Urinary bladder (tissue), 4 donors: ENCODE data around the gene MAMLD1. TPM values are rescaled to one million over a fixed set of nuclear protein-coding genes. Genes with fewer than 3 reads are reported as not detected.
A peak's percentile ranks its signal among the peaks of the same experiment; 100 is the strongest.
"Not testable (repeated sequence)": the region's sequence is repeated elsewhere in the genome, so short reads cannot be mapped to it uniquely, and the experiment has no call there.

ENCODE experiments used
- DNase-seq: peaks from one replicate; pipeline ENCODE4 v3.0.0-alpha.2; 2015; ENCODE audit errors: extremely low spot score
- H3K27ac ChIP-seq: one replicate; pipeline ENCODE4 v1.5.1; 2013; ENCODE audit warnings: low read depth, mild to moderate bottlenecking, moderate library complexity
- H3K36me3 ChIP-seq: one replicate; pipeline ENCODE4 v1.6.1; 2013; ENCODE audit warnings: mild to moderate bottlenecking, moderate library complexity; ENCODE audit not compliant: insufficient read depth
- H3K4me1 ChIP-seq: one replicate; pipeline ENCODE4 v1.6.1; 2013; ENCODE audit warnings: mild to moderate bottlenecking, moderate library complexity; ENCODE audit not compliant: insufficient read depth
- H3K4me3 ChIP-seq: one replicate; pipeline ENCODE4 v1.5.1; 2013; ENCODE audit warnings: low read depth, low read length
- WGBS: extraction: QIAGEN DNeasy Blood & Tissue Kit; methylation state at CpG from one replicate; pipeline ENCODE4 v1.1.7; 2013; 5-methylcytosine and 5-hydroxymethylcytosine counted together
- polyA plus RNA-seq: library from polyadenylated mRNA; stranded (reverse); fragments of 200-250 nt; gene quantifications from one replicate; pipeline ENCODE4 v1.2.3, GENCODE V29; 2013
- total RNA-seq: library from RNA; depleted of rRNA; stranded (reverse); fragments of >200 nt; gene quantifications from one replicate; pipeline ENCODE4 v1.2.3, GENCODE V29; 2014
- donor health status: healthy with polysubstance abuse.
- donor health status: healthy.

Gene MAMLD1
- total and polyA plus RNA-seq, 2 donors: 2.5 to 2.9 TPM

- no peak overlapping the region for H3K4me3 ChIP-seq
- no peaks in the 10 kb centered on the region for H3K4me1 ChIP-seq
- WGBS: 90% methylated on average over 6 of the region's 6 CpGs
- H3K27ac ChIP-seq: no peak overlapping the region
- DNase-seq: no peak
- H3K36me3 ChIP-seq: no peaks in the 10 kb centered on the region
Measured at GRCh38 chrX:150337026-150337425, 26.1 kb upstream of the MAMLD1 start.

GRCh38 chrX:150337536-150337935 is 25.6 kb upstream of the MAMLD1 start:
- 45% methylated on average over 4 of the region's 4 CpGs for WGBS

GRCh38 chrX:150338615-150339014 is 24.5 kb upstream of the MAMLD1 start:
- DNase-seq: no peak
- Histone ChIP-seq H3K36me3 (no peaks in the 10 kb centered on the region), H3K4me1 (no peaks in the 10 kb centered on the region), H3K4me3 (no peak overlapping the region), H3K27ac (no peak overlapping the region)
- WGBS: 89% methylated on average over 8 of the region's 8 CpGs

More at GRCh38 chrX:150337536-150337935, 25.6 kb upstream of the MAMLD1 start:
- H3K4me3 ChIP-seq: no peak overlapping the region
- DNase-seq: no peak
- H3K4me1 ChIP-seq: no peaks in the 10 kb centered on the region
- no peak overlapping the region for H3K27ac ChIP-seq
- H3K36me3 ChIP-seq: no peaks in the 10 kb centered on the region

- WGBS: 98% methylated on average over 3 of the region's 3 CpGs
- H3K27ac ChIP-seq: no peak overlapping the region
- no peaks in the 10 kb centered on the region for H3K36me3 ChIP-seq
- no peaks in the 10 kb centered on the region for H3K4me1 ChIP-seq
- no peak for DNase-seq
- H3K4me3 ChIP-seq: no peak overlapping the region
Measured at GRCh38 chrX:150339736-150340135, 23.4 kb upstream of the MAMLD1 start.

DNA sequence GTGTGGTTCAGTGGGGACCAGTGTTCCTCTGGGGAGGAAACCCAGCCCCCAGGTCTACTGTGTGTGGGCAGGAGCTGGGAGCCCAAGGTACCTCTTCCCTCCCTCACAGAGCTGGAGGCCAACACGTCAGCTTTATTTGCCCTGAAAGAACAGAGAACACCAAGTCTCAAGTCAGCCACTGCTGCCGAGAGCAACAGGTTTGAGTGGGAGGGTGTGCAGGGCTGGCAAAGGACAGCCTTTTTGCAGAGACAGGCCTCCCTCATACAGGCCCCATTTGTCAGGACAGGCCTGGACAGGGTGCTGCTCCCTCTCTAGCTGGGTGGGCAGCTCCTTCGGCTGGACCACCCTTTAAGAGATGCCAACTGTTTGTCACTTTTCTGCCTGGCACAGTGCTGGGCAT is 22.8 kb upstream of the MAMLD1 start:
- H3K27ac ChIP-seq, H3K4me1 ChIP-seq, H3K36me3 ChIP-seq, DNase-seq, H3K4me3 ChIP-seq: not testable (repeated sequence)
- WGBS: 81% methylated on average over 3 of the region's 3 CpGs

DNA sequence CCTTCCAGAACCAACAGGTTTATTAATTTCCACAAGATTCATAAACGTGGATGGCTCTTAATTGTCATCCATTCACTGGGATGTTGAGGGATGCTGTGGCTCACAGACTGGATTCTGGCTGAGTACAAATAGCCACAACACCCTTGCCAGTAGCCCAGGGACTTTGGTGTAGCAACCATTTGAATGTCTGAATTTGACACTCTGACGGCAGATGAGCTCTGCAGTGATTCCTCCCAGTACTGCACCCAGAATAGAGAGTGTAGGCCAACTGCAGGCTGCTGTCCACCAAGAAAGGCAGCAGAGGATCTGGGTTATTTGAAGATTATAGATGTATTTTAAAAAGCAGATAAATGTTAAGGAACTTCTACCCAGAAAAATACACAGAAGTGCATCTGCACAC is 15.6 kb upstream of the MAMLD1 start:
- H3K4me3 ChIP-seq: no peak overlapping the region
- H3K36me3 ChIP-seq: no peaks in the 10 kb centered on the region
- no peaks in the 10 kb centered on the region for H3K4me1 ChIP-seq
- DNase-seq: no peak
- H3K27ac ChIP-seq: no peak overlapping the region
- WGBS: 74% methylated on average over 2 of the region's 2 CpGs

DNA sequence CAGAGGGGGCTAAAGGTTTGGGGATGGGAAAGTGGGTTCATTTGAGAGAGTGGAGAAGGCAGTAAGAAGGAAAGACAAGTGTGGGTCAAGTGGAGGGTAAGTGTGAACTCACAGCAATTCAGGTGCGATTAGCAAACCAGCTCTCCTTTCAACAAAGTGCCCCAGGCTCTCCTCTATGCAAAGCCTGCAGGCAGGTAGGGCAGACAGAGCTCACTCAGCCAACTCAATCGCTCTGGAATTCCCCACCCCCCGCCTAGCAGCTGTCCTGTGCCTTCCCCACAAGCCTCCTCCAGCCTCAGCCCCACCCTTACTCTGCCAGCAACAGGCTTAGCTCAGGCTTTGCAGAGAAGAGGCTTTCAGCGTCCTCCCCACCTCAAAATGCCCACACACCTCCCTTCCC is 14.8 kb upstream of the MAMLD1 start:
- 43% methylated on average over 4 of the region's 4 CpGs for WGBS
- no peak for DNase-seq
- no peak overlapping the region for H3K27ac ChIP-seq

DNA sequence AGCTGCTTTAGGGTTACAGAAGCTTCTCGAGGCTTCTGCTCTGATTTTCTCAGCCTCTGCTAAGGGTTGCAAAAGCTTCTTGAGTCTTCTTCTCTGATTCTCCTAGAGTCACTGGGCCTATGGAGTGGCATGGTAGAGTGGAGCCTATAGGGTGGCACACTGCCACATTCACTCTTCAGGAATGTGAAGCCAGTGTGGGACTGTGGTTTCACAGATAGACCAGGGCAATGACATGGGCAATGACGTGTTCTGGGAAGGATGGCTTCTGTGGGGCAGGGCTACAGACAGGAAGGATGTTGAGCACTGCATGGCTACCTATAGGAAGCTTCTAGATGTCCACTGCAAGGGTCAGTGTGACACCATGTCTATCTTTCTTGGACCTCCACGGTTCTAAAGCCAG is 11.0 kb upstream of the MAMLD1 start:
- H3K36me3 ChIP-seq: no peaks in the 10 kb centered on the region
- H3K4me3 ChIP-seq: no peak overlapping the region
- no peak overlapping the region for H3K27ac ChIP-seq
- DNase-seq: no peak
- H3K4me1 ChIP-seq: no peaks in the 10 kb centered on the region
- WGBS: 69% methylated on average over 3 of the region's 3 CpGs

More for the DNA sequence above, 14.8 kb upstream of the MAMLD1 start:
- Histone ChIP-seq H3K4me3 (no peak overlapping the region), H3K4me1 (no peaks in the 10 kb centered on the region), H3K36me3 (no peaks in the 10 kb centered on the region)

DNA sequence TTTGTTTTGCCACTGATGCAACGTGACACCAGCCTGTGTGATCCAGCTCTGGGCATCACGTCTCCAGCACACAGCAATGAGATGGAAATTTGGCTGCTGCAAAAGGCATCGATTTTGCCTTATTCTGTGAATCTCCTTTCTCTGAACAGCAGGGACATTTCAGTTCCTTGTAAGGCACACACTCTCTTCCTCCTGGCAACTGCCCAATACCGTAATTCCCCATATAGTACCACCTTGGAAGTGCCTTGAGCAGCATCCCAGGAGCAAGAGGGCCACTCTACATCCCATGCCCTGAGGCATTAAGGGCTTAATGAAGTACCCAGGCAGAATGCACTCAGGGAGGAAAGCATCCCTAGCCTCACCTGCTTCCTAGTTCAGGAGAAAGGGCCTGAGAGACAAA is 10.5 kb upstream of the MAMLD1 start:
- no peak overlapping the region for H3K27ac ChIP-seq
- DNase-seq: no peak

DNA sequence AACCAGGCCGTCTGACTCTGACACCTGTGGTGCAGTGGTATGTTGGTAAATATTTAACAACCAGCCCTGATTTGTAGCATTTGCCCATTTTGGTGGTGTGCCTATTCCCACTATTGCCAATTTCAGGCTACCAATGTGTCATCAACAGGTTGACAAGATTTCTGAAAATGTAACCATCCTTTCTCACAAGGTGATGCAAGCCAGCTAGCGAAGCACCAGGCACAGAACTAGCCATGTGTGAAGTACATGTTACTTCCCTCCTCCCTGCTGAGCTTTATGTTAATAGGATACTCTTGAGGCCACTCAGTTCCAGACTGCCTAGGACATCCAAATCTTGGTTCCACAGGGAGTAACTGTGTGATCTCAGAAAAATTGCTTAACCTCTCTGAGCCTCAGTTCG is 7.2 kb upstream of the MAMLD1 start:
- DNase-seq: no peak
- WGBS: 93% methylated on average over 3 of the region's 3 CpGs
- Histone ChIP-seq H3K4me3 (no peak overlapping the region), H3K36me3 (no peaks in the 10 kb centered on the region), H3K4me1 (no peaks in the 10 kb centered on the region), H3K27ac (no peak overlapping the region)

More for the DNA sequence above, 10.5 kb upstream of the MAMLD1 start:
- no peaks in the 10 kb centered on the region for H3K36me3 ChIP-seq
- H3K4me1 ChIP-seq: no peaks in the 10 kb centered on the region
- 48% methylated on average over 4 of the region's 4 CpGs for WGBS
- H3K4me3 ChIP-seq: no peak overlapping the region

GRCh38 chrX:150357790-150358189 is 5.3 kb upstream of the MAMLD1 start:
- Histone ChIP-seq H3K27ac (no peak overlapping the region), H3K4me1 (peaks cover 1% of the 10 kb centered on the region), H3K36me3 (no peaks in the 10 kb centered on the region), H3K4me3 (no peak overlapping the region)
- 78% methylated on average over 1 of the region's 1 CpG for WGBS
- DNase-seq: no peak

GRCh38 chrX:150358651-150359050 is 4.5 kb upstream of the MAMLD1 start:
- no peak overlapping the region for H3K27ac ChIP-seq
- H3K4me3 ChIP-seq: no peak overlapping the region
- no peaks in the 10 kb centered on the region for H3K36me3 ChIP-seq
- no peak for DNase-seq
- H3K4me1 ChIP-seq: peaks cover 1% of the 10 kb centered on the region
- 96% methylated on average over 3 of the region's 3 CpGs for WGBS

- whole genome bisulfite sequencing: 90% methylated on average over 5 of the region's 5 CpGs
- no peak for DNase-seq
- H3K27ac ChIP-seq: no peak overlapping the region
- H3K4me3 ChIP-seq: no peak overlapping the region
- no peaks in the 10 kb centered on the region for H3K36me3 ChIP-seq
- H3K4me1 ChIP-seq: peaks cover 1% of the 10 kb centered on the region
Measured at GRCh38 chrX:150360331-150360730, 2.8 kb upstream of the MAMLD1 start.

DNA sequence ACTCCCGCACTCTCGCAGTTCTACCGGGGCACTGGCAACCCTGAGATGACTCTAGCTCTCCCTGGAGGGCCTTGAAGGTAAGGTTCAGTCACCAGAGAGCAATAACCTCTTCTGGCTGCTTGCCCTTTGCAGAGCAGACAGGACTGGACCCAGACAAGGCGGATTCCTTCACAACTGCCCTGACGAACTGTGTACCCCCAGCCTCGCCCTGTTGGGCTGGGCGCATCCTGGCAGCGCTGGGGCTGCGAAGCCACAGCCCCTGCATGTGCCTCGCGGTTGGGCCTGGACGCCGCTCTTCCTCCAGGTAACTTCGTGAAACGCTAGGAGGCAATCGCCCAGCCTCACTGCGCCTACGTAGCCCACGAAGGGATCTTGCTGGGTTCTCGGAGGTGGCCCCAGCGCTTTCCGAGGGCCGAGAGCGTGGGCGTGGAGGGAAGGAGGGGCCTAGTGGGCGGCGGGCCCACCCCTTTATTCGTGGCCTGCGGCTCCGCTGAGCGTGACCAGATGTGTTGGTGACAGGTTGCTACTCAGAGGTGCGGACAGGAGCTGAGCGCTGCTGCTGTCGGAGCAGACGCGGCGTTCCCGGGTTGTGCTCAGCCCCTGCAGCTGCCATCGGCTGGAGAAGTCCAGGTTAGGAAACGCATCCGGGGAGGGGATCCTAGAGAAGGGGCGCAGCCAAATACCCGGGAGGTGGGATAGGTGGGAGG is 1.9 kb upstream of the MAMLD1 start:
- Histone ChIP-seq H3K4me3 (peak overlapping the region; percentile 52), H3K27ac (no peak overlapping the region), H3K4me1 (peaks cover 1% of the 10 kb centered on the region), H3K36me3 (no peaks in the 10 kb centered on the region)
- WGBS: 13% methylated on average over 43 of the region's 43 CpGs
- DNase-seq: no peak
